ENCODE results near the gene PTPN11. TPM values are rescaled to one million over a fixed set of nuclear protein-coding genes. Genes with fewer than 3 reads are reported as not detected.

The PTPN11 gene
- total and polyA plus RNA-seq, 2 of the 8 experiments (the other 6 are each of a cell fraction or from before 2014, with no cell fraction given): 28.3 to 133 TPM

DNA sequence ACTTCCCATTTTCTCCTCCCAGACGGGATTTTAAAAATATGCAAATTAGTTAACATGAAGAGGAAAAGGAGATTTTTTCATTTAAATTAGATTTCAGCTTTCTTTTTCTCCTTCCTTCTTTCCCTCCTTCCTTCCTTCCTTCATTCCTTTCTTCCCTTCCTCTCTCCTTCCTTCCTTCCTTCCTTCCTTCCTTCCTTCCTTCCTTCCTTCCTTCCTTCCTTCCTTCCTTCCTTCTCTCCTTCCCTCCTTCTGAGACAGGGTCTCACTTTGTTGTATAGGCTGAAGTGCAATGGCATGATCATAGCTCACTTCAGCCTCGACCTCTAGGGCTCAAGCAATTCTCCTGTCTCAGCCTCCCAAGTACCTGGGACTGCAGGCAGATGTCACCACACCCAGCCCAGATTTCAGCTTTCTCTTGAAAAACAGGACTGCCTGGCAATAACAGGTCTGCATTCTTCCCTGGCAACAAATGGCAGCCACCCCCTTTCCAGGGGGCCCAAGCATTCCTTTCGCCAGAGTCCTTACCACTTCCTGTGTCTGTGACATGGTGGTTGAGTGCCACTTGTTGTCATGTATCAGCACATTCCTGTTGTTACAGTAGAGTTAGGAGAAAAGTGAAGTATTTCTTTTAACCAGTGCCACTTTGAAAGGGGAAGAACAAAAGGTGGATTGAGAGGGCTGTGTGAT, 119.1 kb downstream of the PTPN11 start:
- Histone ChIP-seq H4K91ac (replicated peaks; ENCODE audit: insufficient read length, low read length) (no peak overlapping the region), H4K20me1 (replicated peaks in 1 of 2; ENCODE audit: control insufficient read depth in 1 of 2, insufficient read depth in 2 of 2, low read length in 2 of 2) (no peaks in the 10 kb centered on the region), H3K36me3 (ENCODE audit: control insufficient read depth in 2 of 4, insufficient read depth in 4 of 4, low read length in 3 of 4) (no peaks in the 10 kb centered on the region), H2BK15ac (ENCODE audit: low read length) (no peak overlapping the region), H3K9ac (replicated peaks in 1 of 4; ENCODE audit: extremely low read depth in 1 of 4, low read depth in 3 of 4, low read length in 3 of 4) (no peak overlapping the region), H2BK120ac (replicated peaks; ENCODE audit: low read depth, low read length) (no peak overlapping the region), H3K27me3 (replicated peaks in 1 of 4; ENCODE audit: control insufficient read depth in 3 of 4, extremely low read depth in 1 of 4, insufficient read depth in 3 of 4, low read length in 3 of 4) (no peaks in the 10 kb centered on the region), H2BK12ac (ENCODE audit: low read depth, low read length) (no peak overlapping the region), H2AK5ac (ENCODE audit: low read depth, low read length) (peak overlapping the region; percentile 58; the same call in 1 of the 2 replicates), H3K4ac (replicated peaks; ENCODE audit: insufficient read length, low read depth, low read length) (no peak overlapping the region), H2AFZ (ENCODE audit: low read length) (no peak overlapping the region), H2BK5ac (ENCODE audit: low read depth, low read length) (no peak overlapping the region; the same call in 1 of the 2 replicates), H3K23ac (ENCODE audit: insufficient read length) (no peak overlapping the region), H4K5ac (ENCODE audit: insufficient read length, low read depth, low read length) (no peak overlapping the region), H3K4me1 (replicated peaks in 1 of 4; ENCODE audit: control insufficient read depth in 3 of 4, insufficient read depth in 4 of 4, low read length in 3 of 4) (no peaks in the 10 kb centered on the region), H4K8ac (ENCODE audit: extremely low read depth, insufficient read depth, low read length) (no peak overlapping the region), H3K23me2 (ENCODE audit: low read depth, low read length) (peaks cover 3% of the 10 kb centered on the region; the same call in 1 of the 2 replicates), H3K27ac (ENCODE audit: low read depth, low read length) (no peak overlapping the region), H3K79me1 (ENCODE audit: low read depth, low read length) (no peaks in the 10 kb centered on the region; the same call in 1 of the 2 replicates), H3K14ac (ENCODE audit: insufficient read length) (no peak overlapping the region), H3K4me2 (ENCODE audit: insufficient read depth in 1 of 2, low read depth in 2 of 2, low read length in 2 of 2) (no peak overlapping the region), H3K18ac (ENCODE audit: extremely low read depth, low read length) (no peak overlapping the region), H3K56ac (replicated peaks; ENCODE audit: insufficient read length, low read depth, low read length) (no peak overlapping the region), H3K79me2 (ENCODE audit: control insufficient read depth in 1 of 2, insufficient read depth in 2 of 2, low read length in 2 of 2) (no peaks in the 10 kb centered on the region), H3K4me3 (ENCODE audit: extremely low read depth in 1 of 4, insufficient read depth in 2 of 4, low read depth in 3 of 4, low read length in 4 of 4) (no peak overlapping the region), H2BK20ac (ENCODE audit: low read length) (no peak overlapping the region; the same call in 1 of the 2 replicates), H3K9me3 (ENCODE audit: insufficient read depth in 2 of 2, low read depth in 1 of 2, low read length in 1 of 2) (no peaks in the 10 kb centered on the region)
- DNase-seq (ENCODE audit: low read depth in 1 of 2, low spot score in 2 of 2) (peak in 1 of 2 experiments; percentile 60), FAIRE-seq (no peak)
- 71% methylated on average over 3 of the region's 3 CpGs; no CpG with 5 or more reads in 1 of the 2 experiments for WGBS, 2 experiments (ENCODE audit: extremely low coverage in 1 of 2, insufficient coverage in 1 of 2, insufficient read length in 1 of 2, insufficient replicate concordance in 2 of 2, low coverage in 1 of 2, low lambda C conversion rate in 2 of 2, missing lambda C conversion rate in 1 of 2)
- POLR2A ChIA-PET (ENCODE audit: partially characterized antibody): interaction anchor here (0.5 to 1.0 kb wide), 2 partner anchors 27 to 39 kb away, joined by 3 to 6 read pairs; no protein-coding TSS in a partner anchor
- CTCF ChIA-PET (ENCODE audit: partially characterized antibody): interaction anchor here (1.0 to 1.5 kb wide), 2 partner anchors 17 to 20 kb away, joined by 3 to 5 read pairs; no protein-coding TSS in a partner anchor
- TF ChIP-seq RNF2 (IDR thresholded peaks at IDR 0.05; ENCODE audit: borderline replicate concordance, low read depth, low read length, missing control alignments, poor library complexity, severe bottlenecking) (no peak), TAF7 (optimal IDR thresholded peaks at IDR 0.05; ENCODE audit: borderline replicate concordance, low read depth, low read length) (no peak), SIRT6 (IDR thresholded peaks at IDR 0.05; ENCODE audit: low read length) (no peak), RAD21 (IDR thresholded peaks at IDR 0.05 in 1 of 2, conservative IDR thresholded peaks at IDR 0.05 in 1 of 2; ENCODE audit: low read depth in 2 of 2, low read length in 2 of 2) (peak; percentile 29 to 37; a peak in 2 of 4 replicates), GTF2F1 (IDR thresholded peaks at IDR 0.05; ENCODE audit: borderline replicate concordance, low read depth, low read length) (no peak), CBX8 (IDR thresholded peaks at IDR 0.05; ENCODE audit: borderline replicate concordance, low read depth, low read length) (no peak), SRF (IDR thresholded peaks at IDR 0.05; ENCODE audit: low read depth, low read length) (no peak), SP1 (IDR thresholded peaks at IDR 0.05; ENCODE audit: low read depth, low read length) (peak; percentile 62; the same call in 1 of the 2 replicates), MAFK (IDR thresholded peaks at IDR 0.05; ENCODE audit: low read depth, low read length) (no peak), TEAD4 (IDR thresholded peaks at IDR 0.05; ENCODE audit: low read depth, low read length) (peak; percentile 71; the same call in 1 of the 2 replicates)
- TF ChIP-seq, protein P1, sequence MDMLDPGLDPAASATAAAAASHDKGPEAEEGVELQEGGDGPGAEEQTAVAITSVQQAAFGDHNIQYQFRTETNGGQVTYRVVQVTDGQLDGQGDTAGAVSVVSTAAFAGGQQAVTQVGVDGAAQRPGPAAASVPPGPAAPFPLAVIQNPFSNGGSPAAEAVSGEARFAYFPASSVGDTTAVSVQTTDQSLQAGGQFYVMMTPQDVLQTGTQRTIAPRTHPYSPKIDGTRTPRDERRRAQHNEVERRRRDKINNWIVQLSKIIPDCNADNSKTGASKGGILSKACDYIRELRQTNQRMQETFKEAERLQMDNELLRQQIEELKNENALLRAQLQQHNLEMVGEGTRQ (IDR thresholded peaks at IDR 0.05; ENCODE audit: low read length): no peak
